ENCODE data around the gene PIP. TPM values are rescaled to one million over a fixed set of nuclear protein-coding genes. Genes with fewer than 3 reads are reported as not detected.

Gene PIP
- total RNA-seq, 4 donors from 2014 or later: not detected

GRCh38 chr7:143129051-143129450, 2.8 kb upstream of the PIP start:
- DNase-seq: no peak
- TF ChIP-seq POLR2A (IDR thresholded peaks at IDR 0.05) (no peak), CTCF (IDR thresholded peaks at IDR 0.05 in 4 of 5, conservative IDR thresholded peaks at IDR 0.05 in 1 of 5) (no peak)
- Histone ChIP-seq H3K4me1 (no peaks in the 10 kb centered on the region), H3K27ac (no peak overlapping the region), H3K4me3 (no peak overlapping the region), H3K36me3 (no peaks in the 10 kb centered on the region), H3K27me3 (no peaks in the 10 kb centered on the region), H3K9me3 (no peaks in the 10 kb centered on the region)
- intact Hi-C loops (cut with DNase I; ENCODE audit: low total_unique reads): no loop called here
- no peak for ATAC-seq
- in situ Hi-C loops (cut with MboI; ENCODE audit: low sequenced_read_pairs in 4 of 4): no loop called here

GRCh38 chr7:143129477-143129876, 2.4 kb upstream of the PIP start:
- H3K9me3 ChIP-seq: no peaks in the 10 kb centered on the region
- DNase-seq: no peak
- in situ Hi-C loops (cut with MboI; ENCODE audit: low sequenced_read_pairs in 4 of 4): no loop called here
- TF ChIP-seq POLR2A (IDR thresholded peaks at IDR 0.05): no peak
- no peak for TF ChIP-seq CTCF (IDR thresholded peaks at IDR 0.05 in 4 of 5, conservative IDR thresholded peaks at IDR 0.05 in 1 of 5)
- no peaks in the 10 kb centered on the region for H3K4me1 ChIP-seq
- H3K27me3 ChIP-seq: no peaks in the 10 kb centered on the region
- H3K36me3 ChIP-seq: no peaks in the 10 kb centered on the region
- H3K4me3 ChIP-seq: no peak overlapping the region
- no peak overlapping the region for H3K27ac ChIP-seq
- ATAC-seq: no peak
- intact Hi-C loops (cut with DNase I; ENCODE audit: low total_unique reads): no loop called here

- H3K36me3 ChIP-seq: no peaks in the 10 kb centered on the region
- no peaks in the 10 kb centered on the region for H3K9me3 ChIP-seq
- ATAC-seq: no peak
- H3K4me1 ChIP-seq: no peaks in the 10 kb centered on the region
- TF ChIP-seq CTCF (IDR thresholded peaks at IDR 0.05 in 4 of 5, conservative IDR thresholded peaks at IDR 0.05 in 1 of 5) (no peak), POLR2A (IDR thresholded peaks at IDR 0.05) (no peak)
- H3K4me3 ChIP-seq: no peak overlapping the region
- intact Hi-C loops (cut with DNase I; ENCODE audit: low total_unique reads) (no loop called here), in situ Hi-C loops (cut with MboI; ENCODE audit: low sequenced_read_pairs in 4 of 4) (no loop called here)
- no peak for DNase-seq
- H3K27me3 ChIP-seq: no peaks in the 10 kb centered on the region
- H3K27ac ChIP-seq: no peak overlapping the region
Observed at GRCh38 chr7:143130541-143130940, 1.3 kb upstream of the PIP start.

- Histone ChIP-seq H3K36me3 (no peaks in the 10 kb centered on the region), H3K4me3 (no peak overlapping the region), H3K27ac (no peak overlapping the region), H3K27me3 (no peaks in the 10 kb centered on the region), H3K4me1 (no peaks in the 10 kb centered on the region), H3K9me3 (no peaks in the 10 kb centered on the region)
- DNase-seq: no peak
- TF ChIP-seq POLR2A (IDR thresholded peaks at IDR 0.05) (no peak), CTCF (IDR thresholded peaks at IDR 0.05 in 4 of 5, conservative IDR thresholded peaks at IDR 0.05 in 1 of 5) (no peak)
- in situ Hi-C loops (cut with MboI; ENCODE audit: low sequenced_read_pairs in 4 of 4) (no loop called here), intact Hi-C loops (cut with DNase I; ENCODE audit: low total_unique reads) (no loop called here)
- ATAC-seq: no peak
Observed at GRCh38 chr7:143147070-143147469, 15.2 kb downstream of the PIP start.

- H3K27me3 ChIP-seq: no peaks in the 10 kb centered on the region
- no peak overlapping the region for H3K4me3 ChIP-seq
- in situ Hi-C loops (cut with MboI; ENCODE audit: low sequenced_read_pairs in 4 of 4) (no loop called here), intact Hi-C loops (cut with DNase I; ENCODE audit: low total_unique reads) (no loop called here)
- TF ChIP-seq CTCF (IDR thresholded peaks at IDR 0.05 in 4 of 5, conservative IDR thresholded peaks at IDR 0.05 in 1 of 5): no peak
- no peak for TF ChIP-seq POLR2A (IDR thresholded peaks at IDR 0.05)
- no peaks in the 10 kb centered on the region for H3K36me3 ChIP-seq
- ATAC-seq: no peak
- DNase-seq: no peak
- no peaks in the 10 kb centered on the region for H3K9me3 ChIP-seq
- no peaks in the 10 kb centered on the region for H3K4me1 ChIP-seq
- H3K27ac ChIP-seq: no peak overlapping the region
Observed at GRCh38 chr7:143148050-143148449, 16.2 kb downstream of the PIP start.
